ENCODE measurements around the gene TMEM266.
A peak's percentile ranks its signal among the peaks of the same experiment; 100 is the strongest.

GRCh38 chr15:76206325-76206976 lies 146.7 kb downstream of the TMEM266 start:
- TF ChIP-seq POLR2A (IDR thresholded peaks at IDR 0.05), result no peak
- peak; percentile 70 to 78 (median 76) for TF ChIP-seq POLR2AphosphoS5 (IDR thresholded peaks at IDR 0.05)

Data from spleen (tissue), 3 donors.